Glomerular endothelial cell (primary cell): ENCODE measurements around the gene MAGI2. TPM values are rescaled to one million over a fixed set of nuclear protein-coding genes. Genes with fewer than 3 reads are reported as not detected.
"Not testable (repeated sequence)": the region's sequence is repeated elsewhere in the genome, so short reads cannot be mapped to it uniquely, and the experiment has no call there.

Source experiments
- DNase-seq: peaks from one replicate; pipeline ENCODE4 v3.0.0-alpha.2; 2011; ENCODE audit warnings: low read depth, low spot score; ENCODE audit errors: extremely low read depth
- total RNA-seq: library from RNA; depleted of rRNA; stranded (reverse); fragments of >200 nt; gene quantifications from 2 replicates; pipeline ENCODE4 v1.2.3, GENCODE V29; 2015

Gene MAGI2
- total RNA-seq, 1 donor from 2014 or later = 6.7 TPM

DNA sequence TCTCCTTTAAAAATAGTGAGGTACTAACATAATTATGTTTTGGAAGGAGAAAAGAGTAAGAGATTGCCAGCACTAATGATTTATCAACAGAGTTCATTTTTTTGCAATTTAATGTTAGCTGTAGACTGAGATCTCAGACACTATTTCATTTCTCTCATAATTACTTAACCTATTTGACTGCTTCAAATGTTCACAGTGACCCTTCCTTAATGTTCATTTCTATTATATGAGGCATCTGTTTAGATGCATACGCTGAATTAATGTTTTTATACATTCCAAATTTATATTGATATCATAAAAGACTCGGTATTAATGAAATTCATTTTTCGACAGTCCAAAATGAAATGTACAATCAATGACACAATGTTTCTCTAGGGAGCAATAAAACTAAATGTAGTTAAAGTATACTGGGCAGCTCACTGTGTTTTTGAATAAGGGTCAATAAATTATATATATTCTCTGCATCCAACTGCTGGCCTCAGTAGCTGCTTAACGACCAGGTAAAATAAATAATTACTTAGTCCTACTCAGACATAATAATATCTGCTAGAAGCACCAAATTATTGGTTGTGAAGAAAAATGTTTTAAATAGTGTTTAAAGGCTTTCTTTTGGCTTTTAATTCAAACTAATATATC is 373.4 kb downstream of the MAGI2 start:
- no peak for DNase-seq

DNA sequence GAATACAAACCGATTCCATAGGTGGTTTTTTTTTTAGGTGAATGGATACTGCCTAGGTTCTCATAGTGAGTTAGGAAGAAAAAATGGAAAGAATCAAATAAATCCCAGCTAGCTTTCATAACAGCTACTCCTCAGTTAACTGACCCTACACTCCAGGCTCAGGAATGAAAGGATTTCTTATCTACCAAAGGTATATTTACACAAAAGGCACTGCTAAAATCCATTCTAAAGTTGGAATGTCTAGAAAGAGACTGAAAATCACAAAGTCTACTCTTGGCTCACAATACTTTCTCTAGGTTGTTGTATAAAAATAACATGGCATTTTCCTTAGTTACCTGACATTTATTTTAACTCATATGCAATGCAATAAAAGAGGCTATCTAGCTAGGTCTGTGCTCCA is 375.2 kb downstream of the MAGI2 start:
- no peak for DNase-seq

DNA sequence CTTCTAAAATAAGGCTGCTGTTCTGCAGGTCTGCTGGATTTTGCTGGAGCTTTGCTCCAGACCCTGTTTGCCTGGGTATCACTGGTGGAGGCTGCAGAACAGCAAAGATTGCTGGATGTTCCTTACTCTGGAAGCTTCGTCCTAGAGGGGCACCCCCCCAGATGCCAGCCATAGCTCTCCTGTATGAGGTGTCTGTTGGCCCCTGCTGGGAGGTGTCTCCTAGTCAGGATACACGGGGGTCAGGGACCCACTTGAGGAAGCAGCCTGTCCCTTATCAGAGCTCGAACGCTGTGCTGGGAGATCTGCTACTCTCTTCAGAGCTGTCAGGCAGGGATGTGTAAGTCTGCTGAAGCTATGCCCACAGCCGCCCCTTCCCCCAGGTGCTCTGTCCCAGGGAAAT is 382.3 kb downstream of the MAGI2 start:
- not testable (repeated sequence) for DNase-seq

DNA sequence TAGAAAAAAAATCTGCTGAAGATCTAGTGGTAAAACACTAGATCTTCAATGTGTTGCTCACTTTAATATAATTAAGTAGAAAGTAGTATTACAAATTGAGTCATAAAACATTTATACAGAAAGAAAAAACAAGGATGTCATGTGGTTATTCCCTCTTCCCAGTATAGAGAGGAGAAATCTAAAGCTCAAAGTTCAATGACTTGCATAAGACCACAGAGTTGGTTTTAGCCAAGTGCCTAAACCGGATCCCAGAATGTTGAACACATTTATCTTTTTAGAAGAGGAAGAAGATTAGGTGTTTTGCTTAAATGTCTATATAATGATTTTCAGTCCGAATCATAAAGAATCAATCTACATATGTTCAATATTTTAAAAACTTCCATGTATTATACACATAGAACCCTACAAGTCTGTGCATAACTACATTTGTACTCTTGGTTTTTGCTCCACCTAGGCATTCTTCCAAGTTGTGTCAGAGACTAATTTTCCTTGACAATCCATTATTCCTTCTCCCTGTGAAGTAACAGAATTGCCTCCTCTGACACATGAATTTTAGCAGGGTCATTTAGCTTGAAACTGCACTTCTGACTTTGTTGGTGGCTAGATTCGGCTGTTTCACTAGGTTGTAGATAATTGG is 389.2 kb downstream of the MAGI2 start:
- DNase-seq = no peak

DNA sequence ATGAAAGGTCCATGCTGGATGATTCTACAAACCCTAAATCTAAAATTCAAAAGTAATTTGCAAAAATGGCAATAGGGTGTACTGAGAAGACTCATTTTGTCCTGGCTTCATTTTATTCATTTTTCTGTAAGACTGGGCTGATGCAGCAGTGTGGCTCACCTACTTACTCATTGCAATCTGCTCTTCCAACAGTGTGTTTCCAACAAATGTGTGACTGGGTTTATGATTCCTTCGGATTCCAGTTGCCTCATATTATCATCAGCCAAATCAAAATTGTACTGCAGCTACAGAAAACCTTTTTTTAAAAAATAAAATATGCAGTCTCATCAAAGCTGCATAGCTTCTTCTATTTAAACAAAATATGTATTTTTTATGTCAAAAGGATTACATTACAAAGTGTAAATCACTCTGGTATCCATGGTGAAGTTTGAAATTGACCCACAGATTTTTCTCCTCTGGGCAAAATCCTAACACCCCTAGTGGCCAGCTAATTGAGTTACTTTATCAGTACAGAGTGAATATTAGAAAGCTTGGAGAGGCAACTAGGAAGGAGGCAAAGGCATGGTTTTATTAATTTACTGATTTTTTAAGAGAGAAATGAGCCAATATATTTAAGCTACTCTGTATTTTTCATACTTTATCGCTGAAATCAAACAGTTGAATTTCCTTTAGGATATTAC is 390.3 kb downstream of the MAGI2 start:
- DNase-seq = no peak

DNA sequence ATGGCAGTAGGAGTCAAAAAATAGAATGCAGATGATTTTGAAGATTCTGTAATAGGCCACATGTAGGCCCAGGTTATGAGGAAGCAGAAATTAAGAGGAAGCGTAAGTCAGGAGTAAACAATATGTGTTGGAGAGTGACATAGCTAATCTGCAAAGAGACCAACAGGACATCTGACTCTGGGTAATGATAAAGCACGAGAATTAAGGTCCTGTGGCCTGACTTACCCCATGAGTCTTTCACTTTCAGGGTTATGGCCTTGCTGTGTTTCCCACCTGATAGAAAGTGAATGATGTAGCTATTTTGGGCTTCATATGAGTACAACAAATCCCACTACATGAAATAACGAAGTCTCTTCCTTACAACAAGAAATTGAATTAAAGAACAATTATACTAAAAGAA is 393.0 kb downstream of the MAGI2 start:
- DNase-seq = no peak

DNA sequence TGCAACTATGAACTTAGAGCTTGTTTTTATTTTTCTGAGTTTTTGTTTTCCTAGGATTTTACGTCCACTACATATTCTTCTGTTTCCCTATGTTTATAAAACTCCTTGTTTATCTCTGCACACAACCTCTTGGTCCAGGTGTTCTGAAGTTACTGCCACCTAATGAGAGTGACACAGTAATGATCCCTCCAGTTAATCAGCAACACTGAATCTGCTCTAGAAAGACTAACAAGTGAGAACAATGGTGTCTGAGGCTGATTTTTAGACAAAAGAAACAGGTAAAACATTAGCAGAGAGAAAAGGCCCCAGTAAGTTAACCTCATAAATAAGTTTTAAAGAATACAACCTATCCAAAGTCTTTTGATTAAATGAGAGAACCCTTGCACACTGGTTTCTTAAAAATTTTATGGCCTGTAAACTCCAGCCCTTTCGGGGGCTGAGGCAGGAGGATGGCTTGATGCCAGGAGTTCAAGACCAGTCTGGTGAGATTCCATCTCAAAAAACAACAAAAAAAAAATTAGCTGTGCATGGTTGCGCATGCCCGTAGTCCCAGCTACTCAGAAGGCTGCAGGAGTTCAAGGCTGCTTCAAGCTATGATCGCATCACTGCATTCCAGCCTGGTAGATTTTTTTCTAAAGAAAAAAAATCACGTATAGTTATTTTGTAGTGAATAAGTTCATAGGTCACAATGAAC is 397.6 kb downstream of the MAGI2 start:
- no peak for DNase-seq

DNA sequence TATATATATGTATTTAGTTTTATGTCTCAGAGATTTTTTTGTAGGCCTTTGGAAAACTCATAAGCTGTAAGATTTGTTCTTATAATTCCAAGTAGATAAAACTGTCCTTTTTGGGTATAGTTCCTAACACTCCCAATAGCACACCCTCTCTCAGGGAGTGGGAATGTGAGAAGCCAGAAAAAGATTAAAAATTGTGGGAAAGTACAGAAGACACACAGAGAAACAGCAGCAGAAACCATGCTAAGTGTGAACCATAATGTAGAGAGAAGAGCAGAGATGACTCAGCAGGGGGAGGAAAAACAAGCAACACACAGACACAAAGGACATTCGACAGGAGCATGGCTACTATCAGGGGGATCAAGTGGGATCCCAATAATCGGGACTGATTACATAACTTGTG is 401.6 kb downstream of the MAGI2 start:
- no peak for DNase-seq

DNA sequence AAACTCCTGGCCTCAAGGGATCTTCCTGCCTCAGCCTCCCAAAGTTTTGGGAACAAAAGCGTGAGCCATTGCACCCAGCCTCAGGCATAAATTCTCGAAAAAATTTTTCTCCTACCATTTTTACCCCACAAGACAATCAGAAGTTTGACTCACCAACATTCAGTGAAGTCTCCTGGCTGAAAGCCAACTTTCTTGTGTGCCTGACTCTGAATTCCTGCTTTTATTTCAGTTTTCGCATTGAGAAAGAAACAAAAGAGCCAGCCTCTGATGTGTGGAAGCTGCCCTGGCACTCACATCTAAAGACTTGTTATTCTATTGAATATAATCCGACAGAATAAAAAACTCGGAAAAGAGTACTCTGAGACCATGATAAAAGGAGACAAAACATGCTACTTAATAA is 402.9 kb downstream of the MAGI2 start:
- DNase-seq = peak; percentile 34

DNA sequence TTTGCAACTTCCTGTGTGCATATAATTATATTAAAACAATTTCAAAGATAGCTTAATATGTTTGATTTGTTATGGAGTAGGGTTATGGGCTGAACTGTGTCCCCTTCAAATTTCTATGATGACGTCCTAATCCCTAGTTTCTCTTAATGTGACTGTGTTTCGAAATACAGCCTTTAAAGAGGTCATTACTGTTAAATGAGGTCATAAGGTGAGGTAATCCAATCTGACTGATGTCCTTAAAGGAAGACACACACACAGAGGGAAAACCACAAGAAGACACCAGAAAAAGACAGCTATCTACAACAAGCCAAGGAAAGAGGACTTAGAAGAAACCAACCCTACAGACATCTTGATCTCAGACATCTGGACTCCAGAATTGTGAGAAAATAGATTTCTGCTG is 407.4 kb downstream of the MAGI2 start:
- no peak for DNase-seq

DNA sequence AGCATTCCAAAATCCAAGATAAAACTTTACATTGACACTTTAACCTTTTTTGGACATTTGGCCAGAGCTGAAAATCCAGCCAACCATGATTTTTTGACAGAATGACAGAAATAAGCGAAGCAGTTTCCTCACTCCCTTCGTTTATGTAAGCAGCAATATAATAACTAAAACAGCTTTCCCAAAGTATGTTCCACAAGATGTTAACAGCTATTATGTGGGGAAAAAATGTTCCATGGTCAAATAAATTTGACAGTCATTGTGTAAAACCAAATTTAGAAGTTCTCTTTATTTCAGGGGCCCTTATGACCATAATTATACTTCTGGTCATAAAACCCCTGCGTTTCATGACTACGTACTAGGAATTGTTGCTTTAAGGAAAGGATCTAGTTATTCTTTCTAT is 416.5 kb downstream of the MAGI2 start:
- no peak for DNase-seq

DNA sequence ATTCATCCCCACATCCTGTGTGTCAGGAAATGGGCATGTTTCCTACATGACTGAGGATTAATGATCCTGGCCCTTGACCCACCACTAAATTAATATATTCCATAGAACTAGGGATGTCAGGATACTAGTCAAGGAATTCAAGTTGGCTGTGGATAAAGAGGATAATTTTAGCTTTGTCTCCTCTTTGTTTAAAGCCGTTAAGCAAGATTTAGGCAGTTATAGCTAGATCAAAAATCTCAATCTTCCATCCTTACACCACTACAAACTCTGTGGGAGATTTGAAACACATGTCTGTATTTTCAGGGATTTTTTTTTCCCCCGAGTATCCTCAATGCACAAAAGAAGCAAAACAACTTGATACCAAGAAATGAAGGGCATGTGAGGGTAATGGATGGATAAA is 417.1 kb downstream of the MAGI2 start:
- no peak for DNase-seq

DNA sequence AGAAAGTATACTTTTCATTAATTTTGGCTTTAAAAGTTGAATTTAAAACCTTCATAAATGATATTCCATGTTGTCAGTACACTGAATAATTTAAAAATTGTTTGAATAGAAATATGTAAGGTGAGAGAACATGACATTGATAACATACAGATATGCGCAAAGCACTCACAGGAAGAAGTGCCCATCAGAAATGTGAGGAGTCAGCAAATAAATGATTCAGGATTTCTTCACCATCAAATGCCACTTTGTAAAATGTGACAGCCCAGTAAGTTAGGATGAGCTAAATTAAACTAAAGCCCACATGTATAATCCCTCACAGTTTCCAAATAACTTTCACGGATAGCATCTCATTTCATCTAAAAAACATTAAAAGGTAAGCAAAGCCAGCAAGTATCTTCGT is 417.6 kb downstream of the MAGI2 start:
- no peak for DNase-seq

DNA sequence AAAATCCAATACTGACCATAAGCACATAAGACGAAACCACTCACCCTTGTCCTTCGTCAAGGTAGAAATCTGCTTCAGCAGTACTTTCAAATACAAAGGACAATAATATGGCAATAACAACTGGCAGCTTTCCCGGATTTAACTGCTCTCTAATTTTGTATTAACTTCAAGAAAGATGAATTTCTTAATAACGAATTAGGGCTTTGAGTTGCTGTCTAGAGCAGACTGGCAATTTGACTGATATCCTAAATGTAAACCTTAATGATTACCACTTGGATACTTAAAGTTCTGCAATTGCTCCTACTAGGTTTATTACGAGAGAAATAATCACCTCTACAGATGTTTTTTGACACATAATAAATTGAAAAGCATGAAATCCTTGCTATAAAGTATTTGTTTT is 418.7 kb downstream of the MAGI2 start:
- no peak for DNase-seq

DNA sequence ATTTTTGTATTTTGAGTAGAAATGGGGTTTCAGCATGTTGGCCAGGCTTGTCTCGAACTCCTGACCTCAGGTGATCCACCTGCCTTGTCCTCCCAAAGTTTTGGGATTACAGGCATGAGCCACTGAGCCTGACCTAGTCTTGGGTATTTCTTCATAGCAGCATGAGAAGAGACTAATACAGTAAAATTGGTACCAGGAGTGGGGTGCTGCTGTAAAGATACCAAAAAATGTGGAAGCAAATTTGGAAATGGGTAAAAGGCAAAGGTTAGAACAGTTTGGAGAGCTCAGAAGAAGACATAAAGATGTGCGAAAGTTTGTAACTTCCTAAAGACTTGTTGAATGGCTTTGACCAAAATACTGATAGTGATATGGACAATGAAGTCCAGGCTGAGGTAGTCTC is 433.8 kb downstream of the MAGI2 start:
- DNase-seq = not testable (repeated sequence)

DNA sequence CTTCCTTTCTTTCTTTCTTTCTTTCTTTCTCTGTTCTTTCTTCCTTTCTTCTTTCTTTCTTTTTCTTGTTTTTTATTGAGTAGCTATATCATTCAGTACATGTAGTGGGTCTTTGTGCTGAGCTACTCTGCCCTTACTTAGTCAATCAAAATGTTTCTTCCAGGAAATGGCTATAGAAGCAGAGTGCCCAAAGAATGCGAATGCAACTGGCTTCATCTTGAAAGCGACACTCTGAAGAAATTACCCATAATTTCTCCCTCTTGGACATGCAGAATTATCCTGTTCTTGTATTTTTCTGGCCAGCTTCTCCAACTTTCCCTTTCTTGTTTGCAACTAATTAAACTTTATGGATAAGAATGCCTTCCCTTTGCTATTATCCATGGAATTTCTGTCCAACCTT is 441.5 kb downstream of the MAGI2 start:
- DNase-seq = no peak

DNA sequence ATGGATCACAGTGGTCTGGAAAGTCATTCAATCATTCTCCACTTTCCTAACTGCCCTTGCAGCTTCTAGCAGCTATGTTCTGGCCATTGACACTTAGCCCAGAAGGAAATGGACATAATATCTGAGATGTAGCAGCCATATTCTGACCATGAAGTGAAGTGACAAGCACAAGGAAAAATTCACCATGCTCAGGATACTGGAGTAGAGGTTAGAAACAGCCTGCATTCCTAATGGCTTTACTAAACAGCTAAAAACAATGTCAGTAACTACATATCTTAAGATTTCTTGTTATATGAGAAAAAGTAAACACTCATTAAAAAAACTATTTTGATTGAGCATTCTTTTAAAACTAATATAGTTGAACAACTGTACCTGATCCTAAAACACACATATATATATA is 443.8 kb downstream of the MAGI2 start:
- no peak for DNase-seq

DNA sequence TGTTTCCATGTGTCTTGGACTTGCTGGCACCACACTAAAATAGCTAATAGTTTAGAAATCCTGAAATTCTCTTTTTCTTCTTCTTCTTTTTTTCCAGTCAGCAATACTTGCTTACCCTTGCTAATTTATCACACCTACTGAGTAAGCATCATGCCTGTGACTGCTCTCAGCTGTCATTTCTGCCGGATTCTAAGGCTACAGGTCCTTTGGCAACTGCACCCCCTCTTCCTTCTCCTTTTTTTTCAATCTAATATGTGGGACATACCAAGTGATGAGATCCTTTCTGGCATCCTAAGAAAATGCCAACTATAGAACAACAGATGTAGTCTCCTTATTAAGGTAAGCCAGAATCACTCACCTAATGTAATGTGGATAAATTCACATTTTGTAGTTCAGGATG is 444.7 kb downstream of the MAGI2 start:
- DNase-seq = no peak

DNA sequence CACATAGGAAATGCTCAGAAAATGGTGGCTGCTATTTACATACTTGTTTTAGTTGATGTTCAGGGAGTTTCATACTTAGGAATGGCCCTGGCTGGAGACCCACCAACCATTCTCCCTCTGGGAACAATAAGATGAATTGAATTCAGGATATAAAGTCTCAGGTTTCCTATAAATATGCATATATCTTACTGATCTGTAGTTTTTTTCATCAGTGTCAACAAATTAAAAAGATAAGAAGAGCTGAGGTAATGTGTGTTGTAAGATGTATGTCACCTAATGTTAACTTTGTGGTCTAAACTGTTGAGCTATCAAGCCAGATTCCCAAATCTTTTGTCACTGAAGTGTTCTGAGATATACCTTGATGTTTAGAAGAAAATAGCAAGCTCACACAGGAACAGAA is 457.5 kb downstream of the MAGI2 start:
- DNase-seq = no peak

DNA sequence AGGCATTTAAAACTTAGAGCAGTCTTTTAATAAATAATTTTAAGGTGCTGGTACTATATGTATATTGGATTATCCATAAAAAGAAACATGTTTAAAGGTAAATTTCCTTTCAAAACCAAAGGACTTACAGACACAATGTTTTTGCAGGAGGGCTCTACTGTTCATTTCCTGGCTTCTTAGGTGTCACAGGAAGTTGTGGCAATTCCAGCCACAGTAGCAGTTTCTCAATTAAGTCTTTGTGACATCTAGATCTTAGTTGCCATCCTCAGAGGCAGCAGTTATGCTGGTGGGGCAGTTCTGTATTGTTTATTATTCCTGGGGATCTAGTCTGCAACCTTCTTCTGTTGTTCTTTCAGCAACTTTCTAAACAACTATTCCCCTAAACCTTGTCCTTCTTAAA is 460.1 kb downstream of the MAGI2 start:
- no peak for DNase-seq

DNA sequence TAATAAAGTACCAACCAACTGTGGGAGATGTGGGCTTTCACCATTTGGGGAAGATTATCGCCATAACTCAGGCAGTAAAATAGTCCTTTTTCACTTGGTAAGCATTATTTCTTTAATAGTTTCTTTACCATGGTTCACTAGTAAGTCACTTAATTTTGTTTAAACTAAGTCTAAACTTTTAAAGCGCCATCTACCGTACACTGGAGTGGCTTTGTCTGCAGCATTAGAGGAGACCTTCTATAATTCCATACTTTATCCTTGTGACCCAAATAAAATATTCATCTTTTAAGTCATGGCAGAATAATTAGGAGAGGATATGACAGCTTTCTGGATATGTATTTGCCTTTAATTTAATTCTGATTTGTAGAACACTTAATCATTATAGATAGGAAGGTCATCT is 468.0 kb downstream of the MAGI2 start:
- no peak for DNase-seq

DNA sequence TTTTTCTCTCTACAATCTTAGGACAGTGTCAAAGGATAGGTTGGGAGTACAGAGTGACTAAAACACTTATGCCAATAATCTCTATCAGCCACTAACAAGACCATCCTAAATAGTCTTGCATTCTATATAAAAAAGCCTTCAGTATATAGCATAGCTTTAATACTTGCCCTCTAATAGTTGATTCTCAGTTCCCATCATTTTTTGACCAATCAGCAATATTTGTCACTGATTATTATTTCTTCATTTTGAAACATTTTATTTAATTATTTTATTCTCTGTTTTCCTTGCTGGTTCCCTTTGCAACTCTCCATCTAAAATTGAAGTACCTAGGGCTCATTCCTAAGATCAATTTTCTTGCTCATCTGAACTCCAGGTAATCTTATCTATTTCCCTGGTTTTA is 470.0 kb downstream of the MAGI2 start:
- no peak for DNase-seq
